ENCODE results near the gene IQCH. TPM values are rescaled to one million over a fixed set of nuclear protein-coding genes. Genes with fewer than 3 reads are reported as not detected.

IQCH gene
- total and polyA plus RNA-seq, 9 of the 15 experiments (the other 6 are each of a cell fraction or from before 2014, with no cell fraction given), result 1.8 to 3.9 (median 2.7) TPM

- ChIA-PET CTCF (ENCODE audit: low intra/inter-chr PET ratio) (no interaction called here), POLR2A (interaction anchor here (1.0 kb wide), 1 partner anchor 9 kb away, joined by 3 read pairs; no protein-coding TSS in a partner anchor)
- DNase-seq (ENCODE audit: extremely low read depth in 1 of 4, low spot score in 3 of 4), result no peak
- Histone ChIP-seq H3K27me3 (ENCODE audit: control insufficient read depth in 2 of 2, insufficient read depth in 2 of 2, low read length in 2 of 2) (no peaks in the 10 kb centered on the region), H3K27ac (ENCODE audit: extremely low read depth, low read depth, low read length) (no peak overlapping the region), H4K20me1 (replicated peaks; ENCODE audit: control insufficient read depth, insufficient read depth, low read length) (no peaks in the 10 kb centered on the region), H2AFZ (ENCODE audit: low read depth, low read length) (no peak overlapping the region), H3K4me1 (replicated peaks in 1 of 2; ENCODE audit: control insufficient read depth in 2 of 2, insufficient read depth in 2 of 2, low read length in 2 of 2) (peaks cover 3 to 10% of the 10 kb centered on the region in 2 experiments; a peak in 2 of 5 replicates), H3K9me3 (replicated peaks; ENCODE audit: control insufficient read depth, insufficient read depth, low read depth, low read length) (no peaks in the 10 kb centered on the region), H3K79me2 (ENCODE audit: control insufficient read depth, insufficient read depth, low read length) (no peaks in the 10 kb centered on the region), H3K36me3 (ENCODE audit: control insufficient read depth, insufficient read depth, low read length) (no peaks in the 10 kb centered on the region), H3K4me2 (ENCODE audit: insufficient read depth, low read length) (no peak overlapping the region), H3K9me1 (ENCODE audit: control insufficient read depth, insufficient read depth, low read length) (no peaks in the 10 kb centered on the region), H3K9ac (ENCODE audit: insufficient read depth in 1 of 2, low read depth in 2 of 2, low read length in 2 of 2) (no peak overlapping the region), H3K4me3 (no peak overlapping the region)
- ATAC-seq, result no peak
- 5% methylated on average over 3 of the region's 3 CpGs for WGBS (ENCODE audit: insufficient coverage, low coverage, missing lambda C conversion rate)
- intact Hi-C loops (cut with micrococcal nuclease) (no loop called here), in situ Hi-C loops (cut with MboI) (no loop called here)
- no peak for TF ChIP-seq CBFA2T3 (IDR thresholded peaks at IDR 0.05)
- no peak for TF ChIP-seq MXI1 (IDR thresholded peaks at IDR 0.05; ENCODE audit: low read depth, low read length)
- TF ChIP-seq THAP7 (CRISPR knock-in tag; IDR thresholded peaks at IDR 0.05), result no peak
- TF ChIP-seq PBX2 (CRISPR knock-in tag; IDR thresholded peaks at IDR 0.05; ENCODE audit: low read depth), result no peak
- TF ChIP-seq PBX2 (tag; conservative IDR thresholded peaks at IDR 0.05; ENCODE audit: low read depth), result peak; percentile 39; the same call in 1 of the 2 replicates
- no peak for TF ChIP-seq MBD1 (CRISPR knock-in tag; IDR thresholded peaks at IDR 0.05)
- no TSS peak for BruUV-seq (replicated peaks)
- no peak for FAIRE-seq
These were observed 257.6 kb downstream of the IQCH start for GRCh38 chr15:67512140-67512539.

Measured in K562 (cell line).